Liver (tissue), 9 donors: Measurements from ENCODE around the gene RFWD3. TPM values are rescaled to one million over a fixed set of nuclear protein-coding genes. Genes with fewer than 3 reads are reported as not detected.

ENCODE experiments used
- DNase-seq: peaks from one replicate; pipeline ENCODE4 v3.0.0-alpha.2; 2017; ENCODE audit warnings: low spot score
- H3K27ac ChIP-seq, 2 donors: one replicate each; pipeline ENCODE4 v1.7.0; 2013; ENCODE audit warnings: inconsistent platforms in 2 of 2, low read length in 2 of 2, control low read depth in 1 of 2, low read depth in 1 of 2, mild to moderate bottlenecking in 1 of 2
- H3K27me3 ChIP-seq, 4 donors: one replicate each; pipeline versions ENCODE4 v1.6.1 to v1.7.0; 2013; ENCODE audit warnings: low read length in 3 of 4, inconsistent platforms in 1 of 4, mild to moderate bottlenecking in 1 of 4, moderate library complexity in 1 of 4; ENCODE audit not compliant: control insufficient read depth in 4 of 4, insufficient read depth in 4 of 4
- H3K36me3 ChIP-seq, 4 donors: one replicate each; pipeline versions ENCODE4 v1.6.1 to v1.7.0; 2013; ENCODE audit warnings: low read length in 3 of 4, mild to moderate bottlenecking in 3 of 4, low read depth in 1 of 4, moderate library complexity in 1 of 4; ENCODE audit not compliant: control insufficient read depth in 4 of 4, insufficient read depth in 3 of 4
- H3K4me1 ChIP-seq, 4 donors: one replicate each; pipeline versions ENCODE4 v1.6.1 to v1.7.0; 2013; ENCODE audit warnings: low read length in 3 of 4, mild to moderate bottlenecking in 3 of 4, moderate library complexity in 1 of 4; ENCODE audit not compliant: control insufficient read depth in 4 of 4, insufficient read depth in 4 of 4
- H3K4me3 ChIP-seq, 3 donors: one replicate each; pipeline versions ENCODE4 v1.6.1 to v1.7.0; 2013; ENCODE audit warnings: low read length in 3 of 3, control low read depth in 1 of 3, low read depth in 1 of 3, mild to moderate bottlenecking in 1 of 3
- H3K9ac ChIP-seq, 2 donors: one replicate each; pipeline ENCODE4 v1.7.0; 2013; ENCODE audit warnings: low read length in 2 of 2, mild to moderate bottlenecking in 2 of 2, moderate library complexity in 2 of 2, control low read depth in 1 of 2, low read depth in 1 of 2
- H3K9me3 ChIP-seq, 4 donors: one replicate each; pipeline versions ENCODE4 v1.6.1 to v1.7.0; 2013; ENCODE audit warnings: low read length in 3 of 4; ENCODE audit not compliant: control insufficient read depth in 4 of 4
- ATF3 ChIP-seq: IDR thresholded peaks from 2 replicates; pipeline ENCODE4 v1.6.1; 2016; ENCODE audit warnings: antibody characterized with exemption
- EGR1 ChIP-seq, 2 donors: IDR thresholded peaks; 2 replicates each; pipeline ENCODE4 v1.6.1; 2016 to 2018; ENCODE audit warnings: antibody characterized with exemption in 2 of 2, low read depth in 2 of 2
- FOXA1 ChIP-seq: IDR thresholded peaks from 2 replicates; pipeline ENCODE4 v1.6.1; 2016; ENCODE audit warnings: antibody characterized with exemption
- FOXA2 ChIP-seq: IDR thresholded peaks from 2 replicates; pipeline ENCODE4 v1.6.1; 2016; ENCODE audit warnings: antibody characterized with exemption
- HNF4A ChIP-seq, 2 donors: conservative IDR thresholded peaks; 2 replicates each; pipeline ENCODE4 v1.6.1; 2016; ENCODE audit warnings: antibody characterized with exemption in 2 of 2, mild to moderate bottlenecking in 2 of 2
- HNF4G ChIP-seq: IDR thresholded peaks from 2 replicates; pipeline ENCODE4 v1.6.1; 2016; ENCODE audit warnings: antibody characterized with exemption
- JUND ChIP-seq, 2 donors: IDR thresholded peaks; 2 replicates each; pipeline ENCODE4 v1.6.1; 2016; ENCODE audit warnings: antibody characterized with exemption in 2 of 2
- MAX ChIP-seq: IDR thresholded peaks from 2 replicates; pipeline ENCODE4 v1.6.1; 2016; ENCODE audit warnings: antibody characterized with exemption
- NR2F2 ChIP-seq: IDR thresholded peaks from 2 replicates; pipeline ENCODE4 v1.6.1; 2016; ENCODE audit warnings: antibody characterized with exemption
- RAD21 ChIP-seq, 2 donors: IDR thresholded peaks; 2 replicates each; pipeline ENCODE4 v1.6.1; 2016; ENCODE audit warnings: antibody characterized with exemption in 2 of 2, mild to moderate bottlenecking in 2 of 2
- REST ChIP-seq: IDR thresholded peaks from 2 replicates; pipeline ENCODE4 v1.6.1; 2016; ENCODE audit warnings: antibody characterized with exemption, mild to moderate bottlenecking
- RXRA ChIP-seq, 2 donors: IDR thresholded peaks; 2 replicates each; pipeline ENCODE4 v1.6.1; 2017 to 2018; ENCODE audit warnings: antibody characterized with exemption in 2 of 2, mild to moderate bottlenecking in 1 of 2
- SP1 ChIP-seq: IDR thresholded peaks from 2 replicates; pipeline ENCODE4 v1.6.1; 2018; ENCODE audit warnings: antibody characterized with exemption, mild to moderate bottlenecking
- TAF1 ChIP-seq: conservative IDR thresholded peaks from 2 replicates; pipeline ENCODE4 v1.6.1; 2016; ENCODE audit warnings: antibody characterized with exemption, mild to moderate bottlenecking
- YY1 ChIP-seq: IDR thresholded peaks from 2 replicates; pipeline ENCODE4 v1.6.1; 2016; ENCODE audit warnings: antibody characterized with exemption, mild to moderate bottlenecking
- ZBTB33 ChIP-seq: IDR thresholded peaks from 2 replicates; pipeline ENCODE4 v1.6.1; 2016; ENCODE audit warnings: antibody characterized with exemption
- WGBS: extraction: QIAGEN DNeasy Blood & Tissue Kit; methylation state at CpG from one replicate; pipeline ENCODE4 v1.1.7; 2013; 5-methylcytosine and 5-hydroxymethylcytosine counted together
- polyA plus RNA-seq, 2 donors: library from polyadenylated mRNA; stranded (reverse) in 1 of 2; unstranded in 1 of 2; fragments of 200-250 nt in 1 of 2; fragments of >200 nt in 1 of 2; fragmentation: Nextera tagmentation in 1 of 2; extraction: Ambion mirVana in 1 of 2; gene quantifications; one replicate each; pipeline versions ENCODE4 v1.2.1 to v1.2.3, GENCODE V29; 2013 to 2015
- total RNA-seq, 2 donors: library from RNA; depleted of rRNA; stranded (reverse); fragments of >200 nt; gene quantifications; one replicate each; pipeline ENCODE4 v1.2.3, GENCODE V29; 2014
- donor health status: healthy.
- donor health status: healthy.
- donor health status: healthy.
- donor health status: healthy.
- donor health status: healthy.

The RFWD3 gene
- total and polyA plus RNA-seq, 4 donors: 2.4 to 21.8 (median 9.0) TPM

GRCh38 chr16:74592847-74593246 lies 73.8 kb downstream of the RFWD3 start:
- Histone ChIP-seq H3K27me3 (no peaks in the 10 kb centered on the region), H3K9ac (no peak overlapping the region), H3K4me3 (no peak overlapping the region), H3K27ac (no peak overlapping the region), H3K36me3 (no peaks in the 10 kb centered on the region), H3K9me3 (no peaks in the 10 kb centered on the region), H3K4me1 (peaks cover 2 to 11% (median 7%) of the 10 kb centered on the region in 4 donors)
- WGBS: 90% methylated on average over 3 of the region's 3 CpGs
- TF ChIP-seq YY1: no peak
- TF ChIP-seq NR2F2: no peak
- no peak for TF ChIP-seq HNF4G
- TF ChIP-seq MAX: no peak
- no peak for TF ChIP-seq JUND (IDR thresholded peaks at IDR 0.05)
- TF ChIP-seq FOXA2: no peak
- TF ChIP-seq SP1: no peak
- no peak for TF ChIP-seq EGR1 (IDR thresholded peaks at IDR 0.05; ENCODE audit: low read depth in 2 of 2)
- TF ChIP-seq RAD21 (IDR thresholded peaks at IDR 0.05): no peak
- no peak for TF ChIP-seq TAF1
- no peak for TF ChIP-seq FOXA1
- no peak for TF ChIP-seq ZBTB33
- no peak for TF ChIP-seq HNF4A (conservative IDR thresholded peaks at IDR 0.05)
- TF ChIP-seq RXRA (IDR thresholded peaks at IDR 0.05): no peak
- DNase-seq: no peak

GRCh38 chr16:74591876-74592650 lies 74.6 kb downstream of the RFWD3 start:
- WGBS: 57% methylated on average over 9 of the region's 9 CpGs
- H3K27me3 ChIP-seq: no peaks in the 10 kb centered on the region

More at GRCh38 chr16:74591876-74592650, 74.6 kb downstream of the RFWD3 start:
- Histone ChIP-seq H3K4me3 (no peak overlapping the region), H3K4me1 (peaks cover 2 to 11% (median 7%) of the 10 kb centered on the region in 4 donors), H3K36me3 (no peaks in the 10 kb centered on the region), H3K27ac (no peak overlapping the region), H3K9me3 (no peaks in the 10 kb centered on the region), H3K9ac (no peak overlapping the region)
- TF ChIP-seq ATF3 (peak; percentile 45), RAD21 (IDR thresholded peaks at IDR 0.05) (peak in 1 of 2 donors; percentile 48), FOXA2 (no peak), HNF4A (conservative IDR thresholded peaks at IDR 0.05) (peak; percentile 61 to 73), YY1 (peak; percentile 54), REST (no peak), MAX (peak; percentile 36), RXRA (IDR thresholded peaks at IDR 0.05) (peak; percentile 40 to 53)
- no peak for DNase-seq
